ENCODE measurements around the gene GP2.
A peak's percentile ranks its signal among the peaks of the same experiment; 100 is the strongest.

Gene GP2

DNA sequence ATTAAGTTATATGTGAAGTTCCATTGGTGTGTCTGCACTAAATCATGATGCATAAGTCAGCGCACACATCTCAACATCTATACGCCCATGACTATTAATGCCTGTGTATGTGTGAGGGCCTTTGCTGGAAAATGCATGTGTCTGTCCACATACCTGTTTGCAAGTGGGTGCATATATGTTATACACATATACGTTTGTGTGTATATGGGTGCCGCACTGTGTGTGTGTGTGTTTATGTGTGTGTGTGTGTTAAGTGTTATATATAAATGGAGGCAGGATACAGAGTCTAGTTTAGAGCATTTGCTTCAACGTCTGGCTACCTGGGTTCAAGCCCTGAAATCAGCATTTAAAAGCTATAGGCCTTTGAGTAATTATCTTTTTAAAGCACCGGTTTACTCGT lies 19.5 kb downstream of the GP2 start:
- no peak for DNase-seq (ENCODE audit: low read depth in 1 of 2, low spot score in 1 of 2)

DNA sequence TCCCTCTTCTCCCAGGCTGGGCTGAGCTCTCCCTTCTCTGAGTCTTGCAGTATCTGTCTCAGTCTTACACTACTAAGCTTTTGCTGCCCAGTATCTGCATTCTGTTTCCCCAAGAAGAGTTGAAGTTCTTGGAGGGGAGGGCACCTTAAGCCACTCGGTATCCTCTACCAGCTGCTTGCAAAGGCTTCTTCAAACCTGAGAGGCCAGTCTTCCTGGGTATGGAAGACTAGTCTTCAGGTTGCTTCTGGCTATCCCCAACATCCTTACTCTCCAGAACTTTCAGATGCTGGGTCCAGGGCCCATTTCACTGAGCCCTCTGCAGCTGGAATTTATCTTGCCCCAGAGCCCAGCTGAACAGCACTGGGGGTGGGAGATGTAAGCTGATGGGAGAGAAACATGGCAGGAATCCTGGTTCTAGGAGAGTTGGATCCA lies 20.1 kb downstream of the GP2 start:
- DNase-seq (ENCODE audit: low read depth in 1 of 2, low spot score in 1 of 2) = no peak

DNA sequence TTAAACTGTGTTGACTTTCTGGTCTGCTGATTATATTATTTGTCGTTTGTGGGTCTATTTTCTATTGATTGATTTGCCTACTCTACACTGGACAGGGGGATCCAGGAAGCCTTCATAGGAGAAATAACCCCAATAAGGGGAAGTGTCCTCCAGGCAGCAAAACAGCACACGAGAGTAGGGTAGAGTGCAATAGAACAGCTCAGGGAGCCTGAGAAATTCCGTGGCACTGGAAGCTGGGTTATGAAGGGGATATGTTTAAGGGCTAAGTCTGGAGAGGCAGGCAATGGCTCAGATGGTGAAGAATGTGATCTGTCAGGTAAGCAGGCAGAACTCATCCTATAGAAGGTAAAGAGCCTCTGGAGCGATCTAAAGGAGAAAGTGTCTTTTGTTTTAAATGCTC lies 20.9 kb downstream of the GP2 start:
- DNase-seq (ENCODE audit: low read depth in 1 of 2, low spot score in 1 of 2) = no peak

DNA sequence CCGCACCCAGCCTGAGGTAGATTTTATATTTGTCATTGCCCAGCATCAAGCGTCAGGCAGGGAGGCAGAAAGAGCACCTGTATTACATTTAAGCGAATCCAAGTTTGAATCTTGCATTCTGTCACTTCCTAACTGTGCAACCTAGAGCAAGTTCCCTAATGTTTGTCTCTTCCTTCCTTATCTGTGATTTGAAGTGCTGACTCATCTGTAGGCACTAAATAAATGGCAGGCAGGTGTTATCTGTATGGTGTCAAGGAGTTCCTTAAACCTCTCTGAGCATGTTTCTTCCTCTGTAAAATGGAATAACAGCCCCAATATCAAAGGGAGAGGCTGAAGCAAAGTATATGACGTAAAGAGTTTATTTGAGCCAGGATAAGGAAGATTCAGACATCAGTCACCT lies 24.3 kb downstream of the GP2 start:
- no peak for DNase-seq (ENCODE audit: low read depth in 1 of 2, low spot score in 1 of 2)

DNA sequence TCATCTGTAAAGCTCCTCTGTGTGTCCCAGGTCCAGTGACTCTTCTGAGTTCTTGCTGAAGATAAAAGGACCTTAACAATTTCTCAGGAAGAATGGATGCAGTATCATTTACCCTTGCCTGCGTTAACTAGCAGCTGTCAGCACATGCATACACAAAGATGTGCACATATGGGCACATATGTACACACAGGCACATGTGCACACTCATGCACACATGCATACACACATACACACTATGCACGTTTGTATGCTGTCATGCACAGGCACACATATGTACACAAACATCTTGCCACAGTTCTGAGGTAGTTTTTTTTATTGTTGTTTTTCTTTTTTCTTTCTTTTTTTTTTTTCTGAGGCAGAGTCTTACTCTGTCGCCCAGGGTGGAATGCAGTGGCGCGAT lies 24.9 kb downstream of the GP2 start:
- no peak for DNase-seq (ENCODE audit: low read depth in 1 of 2, low spot score in 1 of 2)

DNA sequence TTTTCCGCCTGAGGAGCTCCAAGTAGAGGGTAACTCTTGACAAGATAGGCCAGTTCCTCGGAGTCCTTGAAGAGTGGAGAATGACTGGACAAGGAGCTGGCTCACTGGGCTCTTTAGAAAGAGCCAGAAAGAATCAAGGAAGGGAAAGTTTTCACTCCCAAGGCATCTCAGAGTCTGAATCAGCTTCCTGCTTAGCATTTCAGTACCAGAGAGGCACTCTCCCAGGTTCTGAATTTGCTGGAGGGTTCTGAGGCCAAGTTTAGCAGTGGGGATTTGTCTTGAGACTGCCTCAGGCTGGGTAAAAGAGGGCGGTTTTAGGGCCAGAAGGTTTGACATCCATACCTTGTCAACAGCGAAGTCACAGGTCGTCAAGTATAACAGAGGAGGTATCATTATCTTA lies 25.5 kb downstream of the GP2 start:
- DNase-seq (ENCODE audit: low read depth in 1 of 2, low spot score in 1 of 2) = no peak

DNA sequence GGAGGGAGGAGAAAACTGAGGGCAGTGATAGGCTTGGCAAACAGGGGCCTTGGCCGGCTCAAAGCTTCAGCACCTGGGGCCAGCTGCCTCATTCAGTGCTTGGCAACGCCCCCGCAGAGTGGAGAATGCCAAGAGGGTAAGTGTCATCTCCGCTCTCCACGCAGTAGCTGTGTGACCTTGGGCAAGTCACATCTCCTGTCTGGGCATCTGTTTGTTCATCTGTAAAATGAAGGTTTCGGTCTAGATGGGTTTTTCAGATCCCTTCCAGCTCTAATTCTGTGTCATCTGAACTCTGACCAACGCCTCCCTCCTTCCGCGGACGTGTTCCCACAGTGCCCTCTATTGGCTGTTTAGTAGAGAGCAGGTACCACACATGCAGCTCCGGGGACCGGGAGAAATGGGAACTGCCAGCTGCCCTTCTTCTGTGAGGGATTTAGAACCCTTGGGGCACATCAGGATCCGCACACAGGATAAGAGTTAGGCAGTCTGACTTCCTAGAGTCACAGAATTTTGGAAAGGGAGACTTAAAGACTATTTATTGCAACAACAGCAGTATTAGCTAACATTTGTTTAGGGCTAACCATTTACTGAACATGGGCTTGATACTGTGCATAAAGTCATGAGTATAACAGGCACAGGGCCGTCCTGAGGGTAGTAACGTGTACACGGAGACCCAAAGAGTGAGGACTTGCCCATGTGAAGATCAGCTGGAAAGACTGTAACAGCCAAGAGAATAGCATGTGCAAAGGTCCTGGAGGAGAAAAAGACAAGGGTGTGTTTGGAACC lies 26.8 kb downstream of the GP2 start:
- DNase-seq (ENCODE audit: low read depth in 1 of 2, low spot score in 1 of 2) = peak in 1 of 2 donors; percentile 35

DNA sequence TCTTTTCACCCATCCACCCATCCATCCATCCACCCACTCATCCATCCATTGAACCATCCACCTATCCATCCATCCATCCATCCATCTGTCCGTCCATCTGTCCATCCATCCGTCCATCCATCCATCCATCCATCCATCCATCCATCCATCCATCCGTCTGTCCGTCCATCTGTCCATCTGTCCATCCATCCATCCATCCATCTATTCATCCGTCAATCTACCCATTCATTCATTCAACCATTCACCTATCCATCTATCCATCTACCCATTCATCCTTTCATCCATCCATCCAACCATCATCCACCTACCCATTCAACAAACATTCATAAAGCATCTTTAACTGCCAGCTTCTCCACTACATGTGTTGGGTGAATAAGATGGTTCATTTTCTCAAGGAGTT lies 28.9 kb downstream of the GP2 start:
- DNase-seq (ENCODE audit: low read depth in 1 of 2, low spot score in 1 of 2) = no peak

DNA sequence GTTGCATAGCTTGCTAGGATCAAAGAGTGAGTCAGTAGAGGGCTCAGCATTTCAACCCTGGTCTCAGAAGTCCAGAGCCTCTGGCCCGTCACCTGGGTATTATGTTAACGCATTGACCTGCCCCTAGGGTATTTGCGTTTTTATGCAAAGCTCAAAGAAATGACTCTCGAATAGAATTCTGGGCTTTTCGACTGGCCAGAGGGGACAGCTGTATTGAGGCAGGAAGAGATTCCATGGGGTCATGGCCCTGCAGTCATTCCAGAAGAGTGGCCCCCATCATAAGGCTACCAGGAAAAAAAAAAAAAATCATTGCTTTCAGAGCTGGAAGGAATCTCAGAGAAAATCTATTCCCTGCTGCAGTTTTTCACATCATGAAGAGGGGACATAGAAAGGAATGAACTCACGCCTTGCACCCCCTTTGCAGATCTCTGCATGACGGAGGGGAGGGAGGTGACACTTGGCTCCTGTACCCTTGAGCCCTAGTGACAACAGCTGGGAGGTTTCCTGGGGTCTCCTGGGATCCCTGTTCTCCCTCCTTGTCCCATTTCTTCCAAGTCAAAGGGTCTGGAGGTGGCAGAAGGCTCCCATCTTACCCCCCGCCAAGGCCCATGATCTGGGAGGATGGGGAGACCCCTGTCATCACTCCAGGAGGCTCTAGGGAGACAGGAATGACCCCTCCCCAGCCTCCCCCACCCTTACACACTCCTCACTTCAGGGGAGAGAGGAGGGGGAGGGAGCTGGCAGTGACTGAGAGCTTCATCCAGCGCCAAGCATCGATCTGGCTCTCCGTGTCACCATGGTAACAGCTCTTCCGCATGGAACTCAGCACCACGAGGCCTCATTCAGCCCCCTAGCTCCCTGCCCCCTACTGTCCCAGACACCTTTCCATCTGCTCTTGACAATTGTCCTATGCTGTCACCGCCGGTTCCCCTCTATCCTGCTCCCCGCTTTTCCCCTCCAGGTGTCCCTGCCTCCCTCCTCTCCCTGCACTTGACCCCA lies 35.8 kb downstream of the GP2 start:
- no peak for DNase-seq (ENCODE audit: low read depth in 1 of 2, low spot score in 1 of 2)

DNA sequence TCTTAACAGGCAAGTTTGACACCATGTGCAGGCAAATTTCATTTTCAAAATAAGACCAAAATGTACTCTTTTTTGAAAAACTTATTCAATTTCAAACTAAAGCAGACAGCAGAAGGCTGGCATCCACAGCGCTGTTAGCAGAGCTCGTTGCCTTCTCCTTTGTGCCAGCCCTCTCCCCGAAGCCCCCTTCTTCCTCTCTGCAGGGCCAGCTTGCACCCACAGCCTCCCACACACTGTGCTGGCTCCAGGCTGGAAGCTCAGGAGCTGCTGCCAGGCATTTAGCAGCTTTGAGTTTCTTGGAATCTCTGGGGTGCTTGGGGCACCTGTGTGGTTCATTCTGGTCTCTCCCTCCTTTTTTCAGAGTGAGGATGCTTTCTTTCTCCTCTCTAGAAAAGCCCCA lies 37.7 kb downstream of the GP2 start:
- no peak for DNase-seq (ENCODE audit: low read depth in 1 of 2, low spot score in 1 of 2)

DNA sequence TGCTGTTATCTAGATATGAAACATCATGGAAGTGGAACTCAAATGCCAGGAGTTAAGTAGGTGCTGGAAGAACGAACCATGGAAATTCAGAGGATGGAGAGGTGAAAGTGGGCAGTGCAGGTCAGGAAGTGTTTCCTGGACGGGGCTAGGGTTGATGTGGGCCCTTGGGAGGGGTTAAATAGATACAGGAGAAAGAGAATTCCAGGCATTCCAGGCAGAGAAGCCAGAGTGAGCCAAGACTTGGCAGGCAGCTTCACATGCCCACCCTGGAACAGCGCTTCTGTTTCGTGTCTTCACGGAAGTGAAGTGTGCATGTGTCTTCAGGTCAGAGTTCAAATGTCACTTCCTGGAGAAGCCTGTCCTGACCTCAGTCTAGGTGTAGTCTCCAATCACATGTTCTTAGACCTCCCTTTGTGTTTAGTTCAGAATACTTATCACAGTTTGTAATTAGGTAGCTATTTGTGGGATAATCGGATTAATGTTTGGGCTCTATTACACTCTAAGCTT lies 41.3 kb downstream of the GP2 start:
- no peak for DNase-seq (ENCODE audit: low read depth in 1 of 2, low spot score in 1 of 2)

DNA sequence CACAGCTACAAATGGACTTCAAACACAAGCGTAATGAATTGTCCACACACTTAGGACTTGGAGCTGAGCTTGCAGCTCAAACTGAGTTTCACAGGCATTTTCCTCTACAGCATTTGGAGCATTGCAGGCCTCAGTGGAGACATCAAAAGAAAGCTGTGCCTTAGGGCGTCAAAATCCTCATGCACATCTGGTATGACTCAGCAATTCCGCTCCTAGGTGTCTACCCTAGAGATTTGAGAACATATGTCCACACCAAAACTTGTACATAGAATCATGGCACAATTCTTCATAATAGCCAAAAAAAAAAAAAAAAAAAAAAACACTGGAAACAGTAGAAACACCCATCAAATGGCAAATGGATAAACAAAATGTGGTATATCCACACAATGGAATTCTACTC lies 47.1 kb downstream of the GP2 start:
- DNase-seq (ENCODE audit: low read depth in 1 of 2, low spot score in 1 of 2) = no peak

DNA sequence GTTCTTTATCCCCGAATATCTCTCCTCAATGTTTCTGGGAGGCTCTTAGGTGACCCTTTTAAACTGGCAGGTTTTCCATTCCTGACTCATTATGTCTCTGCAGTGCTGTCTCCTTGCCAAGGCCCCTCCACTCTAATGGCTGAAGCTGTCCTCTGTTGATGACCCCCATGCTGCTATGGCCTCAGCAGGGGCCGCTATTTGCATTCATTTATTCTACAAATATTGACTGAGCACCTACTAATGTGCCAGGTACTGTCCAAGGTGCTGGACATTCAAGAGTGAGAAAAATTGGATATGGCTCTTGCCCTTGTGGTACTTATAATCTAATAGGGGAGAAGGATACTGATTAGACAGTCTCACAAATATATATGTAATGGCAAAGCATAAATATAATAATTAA lies 55.4 kb downstream of the GP2 start:
- no peak for DNase-seq (ENCODE audit: low read depth in 1 of 2, low spot score in 1 of 2)

DNA sequence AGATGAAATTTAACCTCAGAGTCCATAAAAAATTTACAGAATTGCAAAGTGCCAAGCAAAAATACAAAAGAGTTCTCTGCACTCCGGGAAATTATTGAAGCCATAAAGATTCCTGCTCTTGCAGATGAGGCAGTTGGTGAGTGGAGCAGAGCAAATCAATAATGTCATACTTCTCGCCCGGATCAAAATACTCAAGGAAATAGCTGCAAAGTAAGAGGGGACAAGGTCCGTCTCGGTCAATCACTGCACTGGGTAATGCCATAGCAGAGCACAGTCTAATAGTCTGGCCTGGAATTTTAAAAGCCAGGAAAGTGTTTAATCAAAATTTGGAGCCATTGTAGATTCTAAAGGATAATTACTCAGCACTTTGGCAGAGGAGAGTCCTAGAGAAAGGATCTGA lies 58.9 kb downstream of the GP2 start:
- DNase-seq (ENCODE audit: low read depth in 1 of 2, low spot score in 1 of 2) = no peak

DNA sequence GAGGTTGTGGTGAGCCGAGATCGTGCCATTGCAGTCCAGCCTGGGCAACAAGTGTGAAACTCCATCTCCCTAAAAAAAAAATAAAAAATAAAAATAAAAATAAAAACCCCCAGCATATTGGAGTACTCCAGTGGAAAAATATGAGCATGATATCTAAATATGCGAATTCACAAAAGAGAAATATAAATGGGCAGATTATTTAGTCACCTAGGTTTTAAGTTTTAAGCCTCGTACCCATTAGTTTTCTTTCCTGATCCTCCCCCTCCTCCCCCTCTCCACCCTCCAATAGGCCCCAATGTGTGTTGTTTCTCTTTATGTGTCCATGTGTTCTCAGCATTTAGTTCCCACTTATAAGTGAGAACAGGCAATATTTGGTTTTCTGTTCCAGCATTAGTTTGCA lies 62.3 kb downstream of the GP2 start:
- no peak for DNase-seq (ENCODE audit: low read depth in 1 of 2, low spot score in 1 of 2)

DNA sequence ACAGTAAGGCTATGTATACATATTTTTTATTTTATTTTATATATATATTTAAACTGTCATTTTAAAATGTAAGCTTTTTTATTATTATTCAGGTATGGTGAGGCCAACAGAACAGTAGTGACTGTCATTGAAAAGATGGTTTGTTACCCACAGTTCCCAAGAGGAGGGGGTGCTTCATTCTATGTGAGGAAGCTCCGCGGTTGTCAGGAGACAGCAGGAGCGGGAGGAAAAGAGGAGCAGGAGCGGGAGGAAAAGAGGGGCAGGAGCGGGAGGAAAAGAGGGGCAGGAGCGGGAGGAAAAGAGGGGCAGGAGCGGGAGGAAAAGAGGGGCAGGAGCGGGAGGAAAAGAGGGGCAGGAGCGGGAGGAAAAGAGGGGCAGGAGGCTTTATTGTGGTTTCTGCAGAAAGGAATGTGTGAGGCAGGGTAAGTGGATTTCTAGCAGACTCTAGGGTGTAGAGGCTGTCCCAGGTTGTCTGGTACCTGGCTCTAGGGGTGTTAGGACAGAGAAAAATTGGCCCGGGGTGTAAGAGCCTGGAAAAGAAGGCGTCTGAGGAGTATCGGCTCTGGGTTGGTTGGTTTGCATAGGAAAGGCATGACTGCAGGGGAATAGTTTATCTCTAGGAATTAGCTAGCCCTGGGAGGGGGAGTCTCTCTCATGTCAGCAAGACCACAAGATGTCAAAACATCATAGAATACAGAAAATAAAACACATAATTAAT lies 64.0 kb downstream of the GP2 start:
- no peak for DNase-seq (ENCODE audit: low read depth in 1 of 2, low spot score in 1 of 2)

DNA sequence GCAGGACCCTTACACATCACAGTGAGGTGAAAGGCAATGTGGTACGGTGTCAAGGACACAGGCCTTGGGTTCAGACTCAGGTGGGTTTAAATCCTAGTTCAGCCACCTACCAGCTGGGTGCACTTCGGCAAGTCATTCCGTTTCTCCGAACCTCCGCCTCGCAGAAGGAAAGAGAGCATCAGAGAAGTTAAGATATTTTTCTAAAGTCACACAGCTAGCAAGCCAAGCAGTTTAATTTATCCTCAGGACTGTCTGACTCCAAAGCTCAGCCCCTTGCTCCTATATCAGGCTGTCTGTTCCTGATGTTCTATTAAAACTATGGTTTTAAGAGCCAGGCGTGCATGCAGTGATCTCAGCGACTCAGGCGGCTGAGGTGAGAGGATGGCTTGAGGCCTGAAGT lies 65.1 kb downstream of the GP2 start:
- no peak for DNase-seq (ENCODE audit: low read depth in 1 of 2, low spot score in 1 of 2)

DNA sequence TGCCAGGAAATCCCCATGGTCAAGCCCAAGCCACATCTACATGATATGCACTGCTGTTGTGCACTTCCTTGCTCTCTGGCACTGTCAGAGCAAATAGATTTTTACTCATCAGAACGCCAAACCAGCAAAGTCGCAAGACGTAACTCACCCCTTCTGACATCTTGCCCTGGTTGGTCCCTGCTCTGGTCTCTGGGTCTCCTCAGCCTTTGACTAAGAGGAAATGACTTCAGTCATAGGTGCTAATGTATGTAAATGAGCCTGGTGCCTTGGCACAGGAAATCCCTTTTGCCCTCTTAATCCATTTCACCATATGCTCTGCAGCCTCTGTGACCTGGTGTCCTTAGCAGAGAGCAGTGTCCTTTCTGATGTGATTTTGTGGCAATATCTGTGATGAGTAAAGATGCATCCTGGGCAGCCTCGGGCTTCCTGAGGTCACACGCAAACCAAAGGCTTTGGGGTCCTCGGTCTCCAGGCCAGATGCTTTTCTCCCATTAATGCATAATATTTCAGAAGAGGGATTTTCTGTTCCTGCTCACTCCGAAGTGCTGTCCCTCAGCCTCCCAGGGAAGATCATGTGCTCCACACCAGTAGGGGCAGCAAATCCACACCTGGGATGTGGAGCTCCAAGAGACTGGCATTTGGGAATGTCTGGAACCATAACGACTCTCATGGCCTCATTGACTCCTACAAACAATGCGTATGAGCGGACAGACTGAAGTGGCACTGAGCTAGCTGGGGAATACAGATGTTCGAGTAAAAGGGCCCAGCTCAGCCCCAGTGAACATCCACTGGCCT lies 66.9 kb downstream of the GP2 start:
- no peak for DNase-seq (ENCODE audit: low read depth in 1 of 2, low spot score in 1 of 2)
